GM19467 (cell line): ENCODE results near the gene CERK.
"Not testable (repeated sequence)": the region's sequence is repeated elsewhere in the genome, so short reads cannot be mapped to it uniquely, and the experiment has no call there.

Experiments
- ATAC-seq: cut with Tn5 transposase; IDR thresholded peaks from one replicate; pipeline ENCODE4 v1.9.1; 2021; ENCODE audit warnings: mild to moderate bottlenecking, moderate library complexity; ENCODE audit not compliant: unreplicated experiment

CERK gene

DNA sequence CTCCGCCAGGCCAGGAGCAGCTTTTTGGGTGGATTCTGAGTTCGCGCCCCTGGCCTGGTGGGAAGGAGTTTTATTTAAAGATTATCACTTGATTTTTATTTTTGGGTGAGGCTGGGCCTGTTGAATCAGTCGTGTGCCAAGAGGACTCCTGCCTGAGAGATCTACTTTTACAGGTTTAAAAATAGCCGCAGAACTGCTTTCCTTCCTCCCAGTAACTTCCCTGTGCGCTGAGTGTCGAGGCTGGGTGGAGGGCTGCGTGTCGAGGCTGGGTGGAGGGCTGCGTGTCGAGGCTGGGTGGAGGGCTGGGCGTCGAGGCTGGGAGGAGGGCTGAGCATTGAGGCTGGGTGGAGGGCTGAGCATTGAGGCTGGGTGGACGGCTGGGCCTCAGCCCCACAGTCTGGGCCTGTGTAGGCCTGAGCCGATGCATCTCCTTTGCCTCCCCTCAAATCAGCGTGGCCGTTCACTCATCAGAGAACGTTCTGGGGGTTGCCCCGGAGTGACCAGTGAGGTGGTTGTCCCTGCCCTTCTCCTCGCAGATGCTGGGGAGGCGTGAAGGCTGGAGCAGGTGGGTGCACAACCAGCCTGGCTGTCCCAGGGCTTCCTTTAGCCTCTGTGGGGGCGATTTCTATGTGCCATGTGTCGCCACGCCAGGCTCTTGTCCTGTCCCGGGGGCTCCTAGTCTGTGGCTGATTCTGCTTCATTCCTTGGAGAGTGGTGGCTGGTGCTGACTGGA is 87.8 kb downstream of the CERK start:
- ATAC-seq, result no peak

- ATAC-seq, result no peak
These were observed 88.6 kb downstream of the CERK start for GRCh38 chr22:46649141-46650077.

GRCh38 chr22:46648225-46648820 is 89.7 kb downstream of the CERK start:
- ATAC-seq, result not testable (repeated sequence)

- ATAC-seq, result no peak
These were observed 91.4 kb downstream of the CERK start for GRCh38 chr22:46646531-46647215.

- ATAC-seq, result not testable (repeated sequence)
These were observed 95.1 kb downstream of the CERK start for GRCh38 chr22:46642840-46643480.

- ATAC-seq, result no peak
These were observed 96.2 kb downstream of the CERK start for GRCh38 chr22:46641811-46642266.

DNA sequence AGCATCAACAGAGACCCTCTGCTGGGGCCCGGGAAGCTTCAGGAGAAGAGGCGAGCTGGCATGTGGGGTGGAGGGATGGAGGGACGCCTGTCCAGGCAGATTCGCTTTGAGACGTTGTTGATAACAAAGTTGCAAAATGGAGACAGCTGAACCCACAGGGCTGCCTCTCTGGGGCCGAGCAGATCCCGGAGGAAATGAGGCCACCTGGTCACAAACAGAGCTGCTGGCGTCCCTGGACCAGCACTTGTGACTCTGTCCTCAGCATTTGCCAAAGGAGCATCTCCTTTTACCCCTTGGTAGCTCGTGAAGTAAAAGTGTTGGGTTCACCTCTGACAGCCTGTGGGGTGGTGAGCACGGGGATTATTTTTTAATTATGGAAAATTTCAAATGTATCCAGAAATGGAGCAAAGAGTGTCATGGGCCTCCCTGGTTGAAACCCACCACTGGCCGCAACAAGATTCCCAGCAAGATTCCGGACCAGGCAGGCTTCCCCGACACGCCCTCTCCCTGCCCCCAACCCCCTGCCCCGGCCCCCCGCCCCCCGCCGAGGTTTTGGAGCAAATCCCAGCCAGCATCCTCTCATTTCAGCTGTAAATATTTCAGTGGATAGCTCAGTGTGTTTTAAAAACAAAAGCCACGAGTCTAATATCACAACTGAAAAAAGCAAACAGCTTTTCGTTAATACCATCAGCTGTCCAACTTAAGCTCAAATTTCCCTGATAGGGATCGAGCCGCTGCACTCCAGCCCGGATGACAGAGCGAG is 97.6 kb downstream of the CERK start:
- no peak for ATAC-seq

DNA sequence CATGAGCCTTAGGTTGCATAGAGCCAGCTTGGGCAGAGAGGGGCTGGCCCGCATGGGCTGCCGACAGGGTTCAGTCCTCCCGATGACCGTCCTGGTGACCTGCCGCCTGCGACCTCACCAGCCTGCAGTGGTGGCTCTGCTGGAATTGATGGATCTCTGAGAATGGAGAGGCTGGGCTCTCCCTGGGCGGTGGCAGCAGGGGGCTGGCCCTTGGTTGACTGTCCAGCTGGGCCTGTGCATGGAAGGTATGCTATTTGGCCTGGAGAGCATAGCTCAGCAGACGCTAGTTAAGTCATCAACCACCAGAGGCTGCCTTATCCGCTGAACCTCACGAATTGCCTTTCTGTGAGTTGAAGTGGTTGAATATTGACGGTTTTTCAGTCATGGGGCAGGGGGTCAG is 98.2 kb downstream of the CERK start:
- no peak for ATAC-seq

- ATAC-seq, result no peak
These were observed 99.2 kb downstream of the CERK start for GRCh38 chr22:46638601-46639431.

DNA sequence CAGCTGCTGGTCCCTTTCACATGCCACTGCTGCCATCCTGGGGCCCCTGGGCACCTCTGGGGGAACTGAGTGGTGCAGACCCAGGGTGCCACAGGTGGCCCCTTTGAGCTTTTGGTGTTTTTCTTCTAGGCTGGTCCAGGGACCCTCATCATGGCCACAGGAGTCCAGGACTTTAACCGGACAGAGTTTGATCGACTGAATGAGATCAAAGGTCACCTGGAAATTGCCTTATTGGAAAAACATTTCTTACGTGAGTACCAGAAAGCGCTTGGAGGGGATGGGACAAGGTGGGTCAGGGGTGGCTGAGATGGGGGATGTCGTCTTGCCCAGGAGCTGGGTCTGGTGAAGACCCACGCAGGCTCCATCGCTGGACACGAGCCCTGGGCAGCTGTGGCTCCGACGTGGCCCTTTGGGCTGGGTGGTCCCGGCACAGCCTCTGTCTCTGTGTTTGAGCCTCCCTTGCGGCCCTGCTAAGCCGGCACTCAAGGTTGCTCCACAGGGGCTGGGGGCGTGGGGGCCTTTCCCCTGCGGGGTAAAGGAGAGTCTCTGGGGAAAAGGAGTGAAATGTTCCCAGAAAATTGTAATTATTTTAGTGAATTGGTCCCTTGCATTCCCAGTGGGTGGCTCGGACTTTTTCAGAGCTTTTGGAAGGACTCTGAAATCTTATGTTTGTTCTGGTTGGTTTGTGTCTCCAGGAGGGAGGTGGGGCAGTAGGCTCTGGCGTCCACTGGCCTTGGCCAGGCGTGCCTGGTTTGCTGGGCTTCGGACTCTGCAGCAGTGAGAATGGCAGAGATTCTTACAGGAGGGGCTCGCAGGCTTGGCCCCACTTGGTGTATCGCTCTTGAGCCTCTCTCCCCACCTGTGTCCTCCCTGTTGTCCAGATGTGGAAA is 100.1 kb downstream of the CERK start:
- ATAC-seq, result no peak

DNA sequence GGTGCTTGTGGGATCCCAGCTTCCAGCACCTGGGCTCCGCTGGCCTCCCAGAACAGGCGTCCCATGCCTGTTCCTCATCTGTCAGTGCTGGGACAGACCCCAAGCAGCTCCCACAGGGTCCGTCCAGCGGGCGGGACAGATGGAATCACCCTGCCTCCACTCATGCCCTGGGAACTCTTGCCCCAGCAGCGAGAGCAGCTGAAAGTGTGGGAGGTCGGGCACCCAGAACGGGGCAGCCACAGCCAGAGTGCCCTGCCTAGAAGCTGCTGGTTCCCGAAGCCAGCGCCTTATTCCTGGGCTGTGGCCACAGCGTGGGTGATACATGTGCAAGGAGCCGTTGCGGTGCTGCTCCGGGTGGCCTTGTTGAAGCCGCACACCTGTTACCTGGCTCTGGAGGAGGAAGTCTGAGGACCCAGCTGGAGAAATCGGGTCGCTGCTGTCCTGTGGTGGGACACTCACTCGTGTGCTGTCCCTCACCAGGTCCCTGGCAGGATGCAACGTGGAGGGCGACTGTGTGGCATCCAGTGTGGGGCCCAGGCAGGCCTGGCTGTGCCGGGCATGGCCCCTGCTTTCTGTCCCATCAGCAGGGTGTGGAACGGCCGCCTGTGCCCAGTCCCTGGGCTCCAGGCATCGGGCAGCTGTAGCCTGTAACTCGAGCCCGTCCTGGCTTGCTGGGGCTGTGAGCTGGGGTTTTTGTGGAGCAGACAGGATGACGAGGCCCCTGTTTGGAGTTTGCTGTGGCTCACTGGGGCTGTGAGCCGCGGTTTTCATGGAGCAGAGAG is 101.6 kb downstream of the CERK start:
- ATAC-seq, result no peak

GRCh38 chr22:46635756-46636155 is 102.3 kb downstream of the CERK start:
- ATAC-seq, result no peak

GRCh38 chr22:46634973-46635685 is 102.9 kb downstream of the CERK start:
- not testable (repeated sequence) for ATAC-seq
